Stromal cell of bone marrow (primary cell): ENCODE measurements around the gene ANTXR1.

Source experiments
- DNase-seq: peaks from one replicate; pipeline ENCODE4 v3.0.0-alpha.2; 2012; ENCODE audit warnings: low read depth

The ANTXR1 gene

GRCh38 chr2:69134306-69134945 lies 121.4 kb downstream of the ANTXR1 start:
- no peak for DNase-seq

GRCh38 chr2:69138247-69138772 lies 125.3 kb downstream of the ANTXR1 start:
- DNase-seq, result no peak

- peak; percentile 69 for DNase-seq
Measured at GRCh38 chr2:69138793-69139459, 125.9 kb downstream of the ANTXR1 start.

- no peak for DNase-seq
Measured at GRCh38 chr2:69139778-69140670, 127.0 kb downstream of the ANTXR1 start.

- no peak for DNase-seq
Measured at GRCh38 chr2:69141061-69141460, 128.1 kb downstream of the ANTXR1 start.

- no peak for DNase-seq
Measured at GRCh38 chr2:69143748-69144360, 130.9 kb downstream of the ANTXR1 start.

GRCh38 chr2:69145204-69145603 lies 132.2 kb downstream of the ANTXR1 start:
- DNase-seq, result no peak

GRCh38 chr2:69147841-69148533 lies 135.0 kb downstream of the ANTXR1 start:
- DNase-seq, result no peak

- peak; percentile 41 for DNase-seq
Measured at GRCh38 chr2:69149631-69150215, 136.7 kb downstream of the ANTXR1 start.

GRCh38 chr2:69151931-69152330 lies 139.0 kb downstream of the ANTXR1 start:
- DNase-seq, result no peak

- no peak for DNase-seq
Measured at GRCh38 chr2:69152847-69153583, 140.0 kb downstream of the ANTXR1 start.

GRCh38 chr2:69154106-69154505 lies 141.1 kb downstream of the ANTXR1 start:
- no peak for DNase-seq

- DNase-seq, result no peak
Measured at GRCh38 chr2:69156624-69157023, 143.6 kb downstream of the ANTXR1 start.

GRCh38 chr2:69157441-69157840 lies 144.5 kb downstream of the ANTXR1 start:
- DNase-seq, result no peak

GRCh38 chr2:69159986-69160385 lies 147.0 kb downstream of the ANTXR1 start:
- no peak for DNase-seq

- no peak for DNase-seq
Measured at GRCh38 chr2:69162057-69162456, 149.1 kb downstream of the ANTXR1 start.

- peak; percentile 66 for DNase-seq
Measured at GRCh38 chr2:69163109-69163508, 150.1 kb downstream of the ANTXR1 start.

- no peak for DNase-seq
Measured at GRCh38 chr2:69163556-69163955, 150.6 kb downstream of the ANTXR1 start.

- no peak for DNase-seq
Measured at GRCh38 chr2:69164061-69164778, 151.2 kb downstream of the ANTXR1 start.
